ENCODE measurements around the gene XPR1. TPM values are rescaled to one million over a fixed set of nuclear protein-coding genes. Genes with fewer than 3 reads are reported as not detected.
"Not testable (repeated sequence)": the region's sequence is repeated elsewhere in the genome, so short reads cannot be mapped to it uniquely, and the experiment has no call there.

Gene XPR1
- total RNA-seq, 1 donor from 2014 or later = 62.1 TPM

DNA sequence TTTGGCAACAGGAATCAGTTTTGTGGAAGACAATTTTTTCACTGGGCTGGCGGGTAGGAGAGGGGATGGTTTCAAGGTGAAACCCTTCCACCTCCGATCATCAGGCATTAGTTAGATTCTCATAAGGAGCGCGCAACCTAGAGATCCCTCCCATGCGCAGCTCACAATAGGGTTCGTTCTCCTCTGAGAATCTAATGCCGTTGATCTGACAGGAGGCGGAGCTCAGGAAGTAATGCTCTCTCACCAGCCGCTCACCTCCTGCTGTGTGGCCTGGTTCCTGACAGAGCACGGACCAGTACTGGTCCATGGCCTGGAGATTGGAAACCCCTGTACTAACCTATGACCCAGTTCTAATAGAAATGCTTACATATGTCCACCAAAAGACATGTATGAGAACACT, 184.3 kb downstream of the XPR1 start:
- no peaks in the 10 kb centered on the region for H3K9me3 Mint-ChIP-seq (ENCODE audit: unreplicated experiment)
- no peak overlapping the region for H3K27ac Mint-ChIP-seq (ENCODE audit: unreplicated experiment)
- no peak for TF ChIP-seq CTCF (IDR thresholded peaks at IDR 0.05; ENCODE audit: partially characterized antibody, unreplicated experiment)
- no peaks in the 10 kb centered on the region for H3K36me3 Mint-ChIP-seq (ENCODE audit: unreplicated experiment)
- no peak overlapping the region for H3K4me3 Mint-ChIP-seq (ENCODE audit: unreplicated experiment)
- no peaks in the 10 kb centered on the region for H3K27me3 Mint-ChIP-seq (ENCODE audit: unreplicated experiment)
- no peak for DNase-seq
- H3K4me1 Mint-ChIP-seq (ENCODE audit: low read depth, unreplicated experiment) = peaks cover 3% of the 10 kb centered on the region

DNA sequence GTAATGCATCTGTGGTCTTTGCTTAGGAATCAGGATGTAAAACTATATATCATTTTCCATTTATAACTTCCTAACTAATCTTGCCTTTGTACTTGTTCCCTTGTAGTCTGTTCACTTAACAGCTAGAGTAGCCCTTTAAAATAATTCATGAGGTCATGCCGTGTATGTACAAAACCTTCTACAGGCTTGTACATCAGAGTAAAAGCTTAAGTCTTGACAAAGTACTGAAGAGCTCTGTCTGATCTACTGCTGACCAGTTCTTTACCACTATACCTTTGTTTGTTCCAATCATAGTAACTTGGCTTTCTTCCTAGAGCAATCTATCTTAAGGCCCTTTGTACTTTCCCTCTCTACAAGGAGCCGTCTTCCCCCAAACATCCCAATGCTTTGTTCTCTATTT, 190.1 kb downstream of the XPR1 start:
- no peak for TF ChIP-seq CTCF (IDR thresholded peaks at IDR 0.05; ENCODE audit: partially characterized antibody, unreplicated experiment)
- no peaks in the 10 kb centered on the region for H3K9me3 Mint-ChIP-seq (ENCODE audit: unreplicated experiment)
- no peak overlapping the region for H3K27ac Mint-ChIP-seq (ENCODE audit: unreplicated experiment)
- no peak overlapping the region for H3K4me3 Mint-ChIP-seq (ENCODE audit: unreplicated experiment)
- H3K27me3 Mint-ChIP-seq (ENCODE audit: unreplicated experiment) = no peaks in the 10 kb centered on the region
- no peaks in the 10 kb centered on the region for H3K36me3 Mint-ChIP-seq (ENCODE audit: unreplicated experiment)
- DNase-seq = no peak
- H3K4me1 Mint-ChIP-seq (ENCODE audit: low read depth, unreplicated experiment) = no peaks in the 10 kb centered on the region

DNA sequence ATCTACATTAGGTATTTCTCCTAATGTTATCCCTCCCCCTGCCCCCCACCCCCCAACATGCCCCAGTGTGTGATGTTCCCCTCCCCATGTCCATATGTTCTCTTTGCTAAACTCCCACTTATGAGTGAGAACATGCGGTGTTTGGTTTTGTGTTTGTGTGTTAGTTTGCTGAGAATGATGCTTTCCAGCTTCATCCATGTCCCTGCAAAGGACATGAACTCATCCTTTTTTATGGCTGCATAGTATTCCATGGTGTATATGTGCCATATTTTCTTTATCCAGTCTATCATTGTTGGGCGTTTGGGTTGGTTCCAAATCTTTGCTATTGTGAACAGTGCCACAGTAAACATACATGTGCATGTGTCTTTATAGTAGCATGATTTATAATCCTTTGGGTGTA, 199.7 kb downstream of the XPR1 start:
- H3K4me3 Mint-ChIP-seq (ENCODE audit: unreplicated experiment); H3K27me3 Mint-ChIP-seq (ENCODE audit: unreplicated experiment); H3K27ac Mint-ChIP-seq (ENCODE audit: unreplicated experiment); H3K36me3 Mint-ChIP-seq (ENCODE audit: unreplicated experiment); H3K9me3 Mint-ChIP-seq (ENCODE audit: unreplicated experiment); H3K4me1 Mint-ChIP-seq (ENCODE audit: low read depth, unreplicated experiment); DNase-seq: not testable (repeated sequence)

DNA sequence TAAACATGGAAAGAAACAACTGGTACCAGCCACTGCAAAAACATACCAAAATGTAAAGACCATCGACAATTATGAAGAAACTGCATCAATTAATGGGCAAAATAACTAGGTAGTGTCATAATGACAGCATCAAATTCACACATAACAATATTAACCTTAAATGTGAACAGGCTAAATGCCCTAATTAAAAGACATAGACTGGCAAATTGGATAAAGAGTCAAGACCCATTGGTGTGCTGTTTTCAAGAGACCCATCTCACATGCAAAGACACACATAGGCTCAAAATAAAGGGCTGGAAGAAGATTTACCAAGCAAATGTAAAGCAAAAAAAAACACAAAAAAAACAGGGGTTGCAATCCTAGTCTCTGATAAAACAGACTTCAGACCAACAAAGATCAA, 201.4 kb downstream of the XPR1 start:
- not testable (repeated sequence) for H3K36me3 Mint-ChIP-seq (ENCODE audit: unreplicated experiment); H3K4me3 Mint-ChIP-seq (ENCODE audit: unreplicated experiment); H3K9me3 Mint-ChIP-seq (ENCODE audit: unreplicated experiment); DNase-seq; H3K4me1 Mint-ChIP-seq (ENCODE audit: low read depth, unreplicated experiment); H3K27ac Mint-ChIP-seq (ENCODE audit: unreplicated experiment); H3K27me3 Mint-ChIP-seq (ENCODE audit: unreplicated experiment)

DNA sequence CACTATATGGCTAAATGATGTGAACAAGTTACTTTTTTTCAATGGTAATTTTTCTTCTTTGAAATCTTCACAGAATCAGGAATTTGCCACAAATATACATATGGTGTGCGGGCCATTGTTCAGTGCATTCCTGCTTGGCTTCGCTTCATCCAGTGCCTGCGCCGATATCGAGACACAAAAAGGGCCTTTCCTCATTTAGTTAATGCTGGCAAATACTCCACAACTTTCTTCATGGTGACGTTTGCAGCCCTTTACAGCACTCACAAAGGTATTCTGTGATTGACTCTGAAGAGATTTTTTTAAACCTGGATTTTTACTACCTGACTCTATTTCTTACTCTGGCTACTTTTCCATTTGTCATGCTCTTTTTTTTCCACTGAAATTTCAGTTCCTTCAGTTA, 204.6 kb downstream of the XPR1 start:
- Mint-ChIP-seq H3K27ac (ENCODE audit: unreplicated experiment) (no peak overlapping the region), H3K9me3 (ENCODE audit: unreplicated experiment) (peaks cover 9% of the 10 kb centered on the region), H3K4me1 (ENCODE audit: low read depth, unreplicated experiment) (peaks cover 2% of the 10 kb centered on the region), H3K36me3 (ENCODE audit: unreplicated experiment) (peaks cover 13% of the 10 kb centered on the region), H3K4me3 (ENCODE audit: unreplicated experiment) (no peak overlapping the region), H3K27me3 (ENCODE audit: unreplicated experiment) (peaks cover 2% of the 10 kb centered on the region)
- DNase-seq = no peak
- no peak for TF ChIP-seq CTCF (IDR thresholded peaks at IDR 0.05; ENCODE audit: partially characterized antibody, unreplicated experiment)

DNA sequence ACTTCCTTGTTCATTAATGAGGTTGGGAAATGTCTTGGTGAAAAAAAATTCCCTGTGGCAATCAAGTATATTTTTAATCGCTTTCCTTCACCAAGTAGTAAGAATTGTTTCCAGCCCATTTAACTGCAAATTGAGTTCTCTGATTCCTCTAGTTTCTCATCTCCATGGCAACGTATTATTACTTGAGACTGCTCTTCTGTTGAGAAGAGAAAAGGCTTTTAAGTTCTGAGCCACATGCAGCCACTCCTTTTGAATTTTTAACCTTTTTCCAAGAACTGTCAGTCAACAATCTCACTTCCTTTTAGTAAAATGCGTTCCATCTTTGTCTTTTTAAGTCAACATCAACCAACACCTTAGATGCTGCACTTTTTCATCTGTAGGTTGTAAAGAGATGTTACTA, 205.2 kb downstream of the XPR1 start:
- H3K9me3 Mint-ChIP-seq (ENCODE audit: unreplicated experiment) = peaks cover 9% of the 10 kb centered on the region
- H3K27me3 Mint-ChIP-seq (ENCODE audit: unreplicated experiment) = peaks cover 2% of the 10 kb centered on the region
- no peak for DNase-seq
- no peak overlapping the region for H3K4me3 Mint-ChIP-seq (ENCODE audit: unreplicated experiment)
- H3K36me3 Mint-ChIP-seq (ENCODE audit: unreplicated experiment) = peaks cover 13% of the 10 kb centered on the region
- H3K27ac Mint-ChIP-seq (ENCODE audit: unreplicated experiment) = no peak overlapping the region
- no peak for TF ChIP-seq CTCF (IDR thresholded peaks at IDR 0.05; ENCODE audit: partially characterized antibody, unreplicated experiment)
- peaks cover 6% of the 10 kb centered on the region for H3K4me1 Mint-ChIP-seq (ENCODE audit: low read depth, unreplicated experiment)
